ENCODE measurements around the gene C4BPB. TPM values are rescaled to one million over a fixed set of nuclear protein-coding genes. Genes with fewer than 3 reads are reported as not detected.

C4BPB gene
- total RNA-seq, 3 donors from 2014 or later = 4.4 to 20.0 (median 7.2) TPM

DNA sequence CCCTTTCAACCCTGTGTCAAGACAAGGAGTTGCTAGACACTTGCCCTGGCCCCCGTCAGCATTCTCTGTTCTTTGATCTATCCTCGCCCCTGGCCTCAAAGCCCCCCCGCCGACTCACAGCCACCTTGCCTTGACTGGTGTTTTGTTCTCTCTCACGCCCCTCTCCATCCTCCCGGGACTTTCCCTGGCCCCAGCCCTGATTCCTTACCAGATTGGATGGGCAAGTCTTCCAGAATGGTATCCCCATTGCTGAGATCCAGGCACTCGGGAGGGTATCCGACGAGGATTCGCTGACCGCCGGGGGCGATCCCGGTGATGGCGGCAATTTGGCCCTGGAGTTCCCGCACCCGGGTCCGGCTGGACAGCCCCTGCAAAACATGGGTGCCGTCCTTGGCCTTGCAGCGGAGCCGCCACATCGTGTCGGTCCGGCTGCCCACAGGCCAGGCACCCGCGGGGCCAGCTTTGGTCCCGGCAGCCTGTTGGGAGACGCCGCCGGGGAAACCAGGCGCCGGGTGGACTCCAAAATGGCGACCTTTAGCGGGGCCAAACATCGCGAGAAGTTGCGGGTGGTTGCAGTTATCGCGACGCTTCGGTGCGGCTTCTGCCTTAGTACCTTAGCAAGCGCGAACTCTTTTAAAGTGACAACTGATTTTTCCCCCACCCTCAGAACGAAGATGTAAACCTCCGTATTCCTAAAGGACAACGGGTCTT is 38.0 kb upstream of the C4BPB start:
- no peaks in the 10 kb centered on the region for H3K36me3 ChIP-seq (ENCODE audit: low read depth)
- DNase-seq (peak; percentile 94 to 95 (median 94)), ATAC-seq (peak; percentile 65)
- no peak for TF ChIP-seq CTCF (IDR thresholded peaks at IDR 0.05)
- intact Hi-C loops (cut with DNase I, micrococcal nuclease) = no loop called here
- peak overlapping the region; percentile 92 for H3K4me3 ChIP-seq
- H3K4me1 ChIP-seq (ENCODE audit: low read depth) = peaks cover 39% of the 10 kb centered on the region
- no peaks in the 10 kb centered on the region for H3K9me3 ChIP-seq

- DNase-seq = peak; percentile 33 to 50 (median 44)
- peaks cover 39% of the 10 kb centered on the region for H3K4me1 ChIP-seq (ENCODE audit: low read depth)
These were observed 37.3 kb upstream of the C4BPB start, which contains the start of gene YOD1 for GRCh38 chr1:207051191-207051943. TSS of gene YOD1 (minus strand) at chr1:207051208. CDS start at chr1:207051030, 178 bp downstream.

DNA sequence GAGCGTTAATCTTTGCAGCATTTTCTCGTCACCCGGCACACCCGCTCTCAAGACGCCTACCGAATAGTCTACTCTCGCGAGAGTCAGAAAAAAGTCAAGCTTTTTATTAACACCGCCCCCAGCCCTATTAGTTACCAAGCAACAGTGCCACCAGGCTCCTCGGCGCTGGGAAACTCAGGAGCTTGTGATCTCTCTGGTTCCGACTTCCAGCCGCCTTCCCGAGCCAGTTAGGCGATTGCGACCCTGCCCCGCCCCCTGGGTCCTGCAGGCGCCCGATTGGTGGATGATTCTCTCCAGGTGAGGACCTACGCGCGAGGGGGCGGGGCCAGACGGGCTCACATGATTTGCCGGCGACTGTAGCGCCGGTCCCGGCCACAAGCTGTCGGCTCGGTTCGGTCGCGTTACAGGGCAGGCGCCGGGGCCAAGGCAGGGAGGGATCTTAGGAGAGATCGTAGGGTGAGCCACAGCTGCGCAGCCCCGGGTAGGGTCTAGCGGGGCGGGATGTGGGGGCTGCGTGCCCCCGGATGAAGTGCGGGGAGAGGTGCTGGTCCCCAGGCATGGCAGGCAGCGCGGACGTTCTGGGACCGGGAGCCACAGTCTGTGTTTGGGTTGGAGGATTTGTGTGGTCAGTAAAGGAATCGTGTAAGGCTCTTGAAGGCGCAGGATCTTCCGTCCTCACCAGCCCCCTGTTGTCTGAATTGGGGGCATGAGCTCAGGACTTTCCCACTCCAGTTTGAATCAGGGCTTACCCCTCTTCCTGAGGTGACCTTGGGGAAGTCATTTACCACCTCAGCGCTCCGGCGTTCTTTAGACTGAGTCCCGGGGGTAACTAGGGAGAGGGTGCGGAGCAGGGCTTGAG is 35.5 kb upstream of the C4BPB start, which contains the start of gene PFKFB2:
Gene PFKFB2, plus strand, starts transcription at position 365 of the 859 bp plus-strand sequence. CDS start 1,443 bp downstream, outside the sequence.
- ATAC-seq (peak; percentile 88), DNase-seq (peak; percentile 99 to 100 (median 99))
- no peaks in the 10 kb centered on the region for H3K36me3 ChIP-seq (ENCODE audit: low read depth)
- peak within 1 kb of the TSS; percentile 47 for H3K4me3 ChIP-seq
- TF ChIP-seq CTCF (IDR thresholded peaks at IDR 0.05) = peak; percentile 1
- no peaks in the 10 kb centered on the region for H3K9me3 ChIP-seq
- peaks cover 32% of the 10 kb centered on the region for H3K4me1 ChIP-seq (ENCODE audit: low read depth)
- intact Hi-C loops (cut with DNase I, micrococcal nuclease) = no loop called here

More at GRCh38 chr1:207051191-207051943, 37.3 kb upstream of the C4BPB start, which contains the start of gene YOD1:
- H3K9me3 ChIP-seq = no peaks in the 10 kb centered on the region
- intact Hi-C loops (cut with DNase I, micrococcal nuclease) = no loop called here
- H3K4me3 ChIP-seq = peak within 1 kb of the TSS; percentile 92
- peak; percentile 20 for ATAC-seq
- TF ChIP-seq CTCF (IDR thresholded peaks at IDR 0.05) = no peak
- no peaks in the 10 kb centered on the region for H3K36me3 ChIP-seq (ENCODE audit: low read depth)

- no peak for TF ChIP-seq CTCF (IDR thresholded peaks at IDR 0.05)
- Histone ChIP-seq H3K4me1 (ENCODE audit: low read depth) (peaks cover 24% of the 10 kb centered on the region), H3K9me3 (no peaks in the 10 kb centered on the region), H3K4me3 (no peak overlapping the region), H3K36me3 (ENCODE audit: low read depth) (no peaks in the 10 kb centered on the region)
- ATAC-seq (no peak), DNase-seq (no peak)
- intact Hi-C loops (cut with DNase I, micrococcal nuclease) = no loop called here
These were observed 34.2 kb upstream of the C4BPB start for GRCh38 chr1:207054491-207054890.

DNA sequence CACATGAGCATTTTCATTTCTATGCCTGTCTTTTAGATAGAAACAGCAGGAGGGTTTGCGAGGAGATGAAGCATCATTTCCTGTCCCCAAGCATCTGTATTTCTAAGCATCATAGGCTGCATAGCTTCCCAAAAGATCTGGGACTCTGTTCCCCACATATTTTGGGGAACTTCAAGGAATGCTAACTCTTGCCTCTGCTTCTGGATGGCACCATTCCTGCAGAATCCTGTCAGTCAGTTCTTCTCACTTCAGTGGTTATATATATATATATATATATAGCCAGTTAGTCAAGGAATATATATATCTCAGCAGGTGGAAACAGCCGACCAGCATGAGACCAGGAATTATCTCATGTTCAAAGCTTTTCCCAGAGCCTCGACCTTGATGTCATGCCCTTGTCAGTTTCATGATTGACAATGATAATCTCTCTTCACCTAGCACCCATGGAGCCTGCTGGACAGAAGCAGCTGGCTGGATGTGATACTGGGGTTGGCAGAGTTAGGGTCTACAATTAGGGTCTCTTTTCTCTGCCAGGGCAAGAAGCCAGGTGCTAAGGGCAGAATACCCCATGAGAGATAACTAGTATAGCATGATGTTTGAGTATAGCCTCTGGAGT is 33.2 kb upstream of the C4BPB start:
- no peak for TF ChIP-seq CTCF (IDR thresholded peaks at IDR 0.05)
- intact Hi-C loops (cut with DNase I, micrococcal nuclease) = no loop called here
- Histone ChIP-seq H3K4me1 (ENCODE audit: low read depth) (peaks cover 20% of the 10 kb centered on the region), H3K36me3 (ENCODE audit: low read depth) (no peaks in the 10 kb centered on the region), H3K4me3 (no peak overlapping the region), H3K9me3 (no peaks in the 10 kb centered on the region)
- DNase-seq = no peak
- ATAC-seq = no peak

Measured in mucosa of descending colon (tissue), 3 donors.